ENCODE data around the gene MROH9.

DNA sequence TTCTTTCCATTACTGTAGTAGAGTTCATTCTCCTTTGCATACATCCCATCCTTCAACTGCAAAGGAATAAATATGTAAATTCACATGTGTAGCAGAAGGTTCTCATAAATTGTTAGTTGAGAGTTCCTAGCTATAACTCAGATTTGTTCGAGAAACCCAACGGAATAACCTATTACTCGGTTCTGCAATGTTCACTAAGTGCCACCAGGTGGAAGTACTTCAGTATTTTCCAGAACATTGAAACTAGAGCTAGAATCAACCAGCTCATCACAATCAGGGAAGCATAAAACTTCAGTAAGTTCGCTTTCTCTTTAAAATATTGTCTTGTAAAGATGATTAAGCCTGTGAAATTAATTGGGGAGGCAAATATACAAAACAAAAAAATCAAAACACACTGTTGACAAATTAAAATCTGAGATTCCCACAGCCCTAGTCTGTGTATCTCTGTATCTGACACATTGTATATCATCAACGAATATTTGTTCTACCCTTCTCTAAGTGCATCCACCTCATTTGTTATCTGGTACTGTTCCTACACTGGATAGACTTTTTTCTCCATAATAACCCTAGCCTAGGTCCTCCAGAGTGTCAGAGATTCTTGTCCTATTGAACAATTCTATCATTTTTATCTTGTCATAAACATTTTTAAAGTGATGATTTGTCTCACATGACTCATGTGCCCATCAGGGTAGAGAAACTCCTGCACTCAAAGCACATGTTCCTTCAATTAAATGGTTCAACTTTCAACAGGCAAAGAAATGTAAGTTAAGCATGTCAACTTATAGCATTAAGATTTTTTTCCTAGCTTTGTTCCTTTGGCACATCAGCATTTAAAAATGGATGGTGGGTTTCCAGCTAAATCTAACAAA, 31.9 kb downstream of the MROH9 start:
- TF ChIP-seq ZFP3 (tag by site-specific recombination; IDR thresholded peaks at IDR 0.05; ENCODE audit: low read depth) (no peak), ZNF140 (tag by site-specific recombination; IDR thresholded peaks at IDR 0.05) (no peak), HOXD13 (CRISPR knock-in tag; IDR thresholded peaks at IDR 0.05; ENCODE audit: borderline replicate concordance) (no peak), SALL2 (tag by site-specific recombination; IDR thresholded peaks at IDR 0.05; ENCODE audit: borderline replicate concordance) (no peak), ZNF629 (tag by site-specific recombination; IDR thresholded peaks at IDR 0.05) (no peak), ZNF391 (tag by site-specific recombination; IDR thresholded peaks at IDR 0.05; ENCODE audit: borderline replicate concordance, low read depth) (no peak), ZNF76 (tag by site-specific recombination; IDR thresholded peaks at IDR 0.05; ENCODE audit: borderline replicate concordance, low read depth) (no peak), TCF7L2 (IDR thresholded peaks at IDR 0.05; ENCODE audit: borderline replicate concordance, low read depth, low read length) (no peak)
- TF ChIP-seq, protein P1, sequence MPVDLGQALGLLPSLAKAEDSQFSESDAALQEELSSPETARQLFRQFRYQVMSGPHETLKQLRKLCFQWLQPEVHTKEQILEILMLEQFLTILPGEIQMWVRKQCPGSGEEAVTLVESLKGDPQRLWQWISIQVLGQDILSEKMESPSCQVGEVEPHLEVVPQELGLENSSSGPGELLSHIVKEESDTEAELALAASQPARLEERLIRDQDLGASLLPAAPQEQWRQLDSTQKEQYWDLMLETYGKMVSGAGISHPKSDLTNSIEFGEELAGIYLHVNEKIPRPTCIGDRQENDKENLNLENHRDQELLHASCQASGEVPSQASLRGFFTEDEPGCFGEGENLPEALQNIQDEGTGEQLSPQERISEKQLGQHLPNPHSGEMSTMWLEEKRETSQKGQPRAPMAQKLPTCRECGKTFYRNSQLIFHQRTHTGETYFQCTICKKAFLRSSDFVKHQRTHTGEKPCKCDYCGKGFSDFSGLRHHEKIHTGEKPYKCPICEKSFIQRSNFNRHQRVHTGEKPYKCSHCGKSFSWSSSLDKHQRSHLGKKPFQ (tag by site-specific recombination; IDR thresholded peaks at IDR 0.05): no peak
- TF ChIP-seq, protein P2, sequence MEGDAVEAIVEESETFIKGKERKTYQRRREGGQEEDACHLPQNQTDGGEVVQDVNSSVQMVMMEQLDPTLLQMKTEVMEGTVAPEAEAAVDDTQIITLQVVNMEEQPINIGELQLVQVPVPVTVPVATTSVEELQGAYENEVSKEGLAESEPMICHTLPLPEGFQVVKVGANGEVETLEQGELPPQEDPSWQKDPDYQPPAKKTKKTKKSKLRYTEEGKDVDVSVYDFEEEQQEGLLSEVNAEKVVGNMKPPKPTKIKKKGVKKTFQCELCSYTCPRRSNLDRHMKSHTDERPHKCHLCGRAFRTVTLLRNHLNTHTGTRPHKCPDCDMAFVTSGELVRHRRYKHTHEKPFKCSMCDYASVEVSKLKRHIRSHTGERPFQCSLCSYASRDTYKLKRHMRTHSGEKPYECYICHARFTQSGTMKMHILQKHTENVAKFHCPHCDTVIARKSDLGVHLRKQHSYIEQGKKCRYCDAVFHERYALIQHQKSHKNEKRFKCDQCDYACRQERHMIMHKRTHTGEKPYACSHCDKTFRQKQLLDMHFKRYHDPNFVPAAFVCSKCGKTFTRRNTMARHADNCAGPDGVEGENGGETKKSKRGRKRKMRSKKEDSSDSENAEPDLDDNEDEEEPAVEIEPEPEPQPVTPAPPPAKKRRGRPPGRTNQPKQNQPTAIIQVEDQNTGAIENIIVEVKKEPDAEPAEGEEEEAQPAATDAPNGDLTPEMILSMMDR (tag by site-specific recombination; IDR thresholded peaks at IDR 0.05): no peak
- TF ChIP-seq, protein P3, sequence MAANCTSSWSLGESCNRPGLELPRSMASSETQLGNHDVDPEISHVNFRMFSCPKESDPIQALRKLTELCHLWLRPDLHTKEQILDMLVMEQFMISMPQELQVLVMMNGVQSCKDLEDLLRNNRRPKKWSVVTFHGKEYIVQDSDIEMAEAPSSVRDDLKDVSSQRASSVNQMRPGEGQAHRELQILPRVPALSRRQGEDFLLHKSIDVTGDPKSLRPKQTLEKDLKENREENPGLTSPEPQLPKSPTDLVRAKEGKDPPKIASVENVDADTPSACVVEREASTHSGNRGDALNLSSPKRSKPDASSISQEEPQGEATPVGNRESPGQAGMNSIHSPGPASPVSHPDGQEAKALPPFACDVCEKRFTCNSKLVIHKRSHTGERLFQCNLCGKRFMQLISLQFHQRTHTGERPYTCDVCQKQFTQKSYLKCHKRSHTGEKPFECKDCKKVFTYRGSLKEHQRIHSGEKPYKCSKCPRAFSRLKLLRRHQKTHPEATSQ (tag by site-specific recombination; IDR thresholded peaks at IDR 0.05): no peak
- TF ChIP-seq, protein P4, sequence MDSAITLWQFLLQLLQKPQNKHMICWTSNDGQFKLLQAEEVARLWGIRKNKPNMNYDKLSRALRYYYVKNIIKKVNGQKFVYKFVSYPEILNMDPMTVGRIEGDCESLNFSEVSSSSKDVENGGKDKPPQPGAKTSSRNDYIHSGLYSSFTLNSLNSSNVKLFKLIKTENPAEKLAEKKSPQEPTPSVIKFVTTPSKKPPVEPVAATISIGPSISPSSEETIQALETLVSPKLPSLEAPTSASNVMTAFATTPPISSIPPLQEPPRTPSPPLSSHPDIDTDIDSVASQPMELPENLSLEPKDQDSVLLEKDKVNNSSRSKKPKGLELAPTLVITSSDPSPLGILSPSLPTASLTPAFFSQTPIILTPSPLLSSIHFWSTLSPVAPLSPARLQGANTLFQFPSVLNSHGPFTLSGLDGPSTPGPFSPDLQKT (IDR thresholded peaks at IDR 0.05; ENCODE audit: borderline replicate concordance, low read depth, low read length): no peak
- TF ChIP-seq, protein P5, sequence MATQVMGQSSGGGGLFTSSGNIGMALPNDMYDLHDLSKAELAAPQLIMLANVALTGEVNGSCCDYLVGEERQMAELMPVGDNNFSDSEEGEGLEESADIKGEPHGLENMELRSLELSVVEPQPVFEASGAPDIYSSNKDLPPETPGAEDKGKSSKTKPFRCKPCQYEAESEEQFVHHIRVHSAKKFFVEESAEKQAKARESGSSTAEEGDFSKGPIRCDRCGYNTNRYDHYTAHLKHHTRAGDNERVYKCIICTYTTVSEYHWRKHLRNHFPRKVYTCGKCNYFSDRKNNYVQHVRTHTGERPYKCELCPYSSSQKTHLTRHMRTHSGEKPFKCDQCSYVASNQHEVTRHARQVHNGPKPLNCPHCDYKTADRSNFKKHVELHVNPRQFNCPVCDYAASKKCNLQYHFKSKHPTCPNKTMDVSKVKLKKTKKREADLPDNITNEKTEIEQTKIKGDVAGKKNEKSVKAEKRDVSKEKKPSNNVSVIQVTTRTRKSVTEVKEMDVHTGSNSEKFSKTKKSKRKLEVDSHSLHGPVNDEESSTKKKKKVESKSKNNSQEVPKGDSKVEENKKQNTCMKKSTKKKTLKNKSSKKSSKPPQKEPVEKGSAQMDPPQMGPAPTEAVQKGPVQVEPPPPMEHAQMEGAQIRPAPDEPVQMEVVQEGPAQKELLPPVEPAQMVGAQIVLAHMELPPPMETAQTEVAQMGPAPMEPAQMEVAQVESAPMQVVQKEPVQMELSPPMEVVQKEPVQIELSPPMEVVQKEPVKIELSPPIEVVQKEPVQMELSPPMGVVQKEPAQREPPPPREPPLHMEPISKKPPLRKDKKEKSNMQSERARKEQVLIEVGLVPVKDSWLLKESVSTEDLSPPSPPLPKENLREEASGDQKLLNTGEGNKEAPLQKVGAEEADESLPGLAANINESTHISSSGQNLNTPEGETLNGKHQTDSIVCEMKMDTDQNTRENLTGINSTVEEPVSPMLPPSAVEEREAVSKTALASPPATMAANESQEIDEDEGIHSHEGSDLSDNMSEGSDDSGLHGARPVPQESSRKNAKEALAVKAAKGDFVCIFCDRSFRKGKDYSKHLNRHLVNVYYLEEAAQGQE (tag by site-specific recombination; IDR thresholded peaks at IDR 0.05): no peak

Measured in HEK293 (cell line).